Measurements from ENCODE around the gene PDZRN3. TPM values are rescaled to one million over a fixed set of nuclear protein-coding genes. Genes with fewer than 3 reads are reported as not detected.

The PDZRN3 gene
- total RNA-seq, 1 experiment from 2014 or later = 5.9 TPM

DNA sequence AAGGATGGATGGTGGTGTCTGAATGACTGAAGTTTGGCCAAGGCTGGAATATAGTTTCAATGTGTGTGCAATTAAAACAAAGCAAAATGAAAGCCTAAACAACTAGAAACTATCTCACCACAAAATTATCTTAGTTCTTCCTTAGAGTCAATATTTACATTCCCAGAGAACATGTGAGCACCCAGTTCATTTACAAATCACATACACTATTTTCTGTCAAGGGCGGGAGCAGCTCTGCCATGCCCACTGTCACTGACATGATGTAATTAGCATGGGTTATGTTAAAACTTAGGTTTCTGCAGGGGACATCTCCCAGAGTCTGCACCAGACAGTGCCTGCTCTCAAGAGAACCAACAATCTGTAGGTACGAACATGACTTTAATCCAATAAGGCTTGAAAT, 65.0 kb downstream of the PDZRN3 start:
- Histone ChIP-seq H3K56ac (ENCODE audit: insufficient read length, low read depth, low read length) (no peak overlapping the region), H2BK15ac (ENCODE audit: low read depth, low read length) (no peak overlapping the region), H3K27me3 (ENCODE audit: insufficient read depth, low read length) (peaks cover 10% of the 10 kb centered on the region; the same call in 1 of the 2 replicates), H3K4ac (ENCODE audit: low read depth, low read length) (no peak overlapping the region), H4K8ac (replicated peaks; ENCODE audit: insufficient read length, low read depth, low read length) (no peak overlapping the region), H3K4me2 (ENCODE audit: insufficient read depth, insufficient read length, low read length) (no peak overlapping the region), H3K27ac (ENCODE audit: insufficient read length, low read depth, low read length) (no peak overlapping the region), H3T11ph (ENCODE audit: low read length) (no peak overlapping the region), H3K4me1 (ENCODE audit: insufficient read depth, low read length) (peaks cover 10% of the 10 kb centered on the region), H3K9ac (ENCODE audit: extremely low read depth, insufficient read length, low read length) (no peak overlapping the region), H2BK20ac (ENCODE audit: low read depth, low read length, poor library complexity, severe bottlenecking) (no peak overlapping the region), H3K79me2 (ENCODE audit: insufficient read depth, low read length) (no peaks in the 10 kb centered on the region), H2BK120ac (ENCODE audit: low read depth, low read length, poor library complexity, severe bottlenecking) (no peak overlapping the region), H2BK12ac (ENCODE audit: insufficient read length, low read depth, low read length) (no peak overlapping the region), H2AFZ (ENCODE audit: low read length) (no peak overlapping the region), H2BK5ac (ENCODE audit: insufficient read length, low read length) (no peak overlapping the region), H4K20me1 (ENCODE audit: control insufficient read depth, insufficient read depth, insufficient read length) (no peaks in the 10 kb centered on the region), H4K91ac (ENCODE audit: insufficient read length, low read depth, low read length) (no peak overlapping the region), H4K5ac (ENCODE audit: insufficient read length, low read depth, low read length) (no peak overlapping the region), H3K18ac (ENCODE audit: insufficient read length, low read depth, low read length) (no peak overlapping the region), H3K79me1 (ENCODE audit: insufficient read depth, low read depth, low read length, poor library complexity, severe bottlenecking) (no peaks in the 10 kb centered on the region), H3K23ac (ENCODE audit: insufficient read length, low read depth, low read length) (no peak overlapping the region), H3K9me3 (ENCODE audit: control insufficient read depth, low read depth, low read length) (no peaks in the 10 kb centered on the region), H3K23me2 (ENCODE audit: insufficient read length, low read depth, low read length, poor library complexity, severe bottlenecking) (no peaks in the 10 kb centered on the region), H3K14ac (ENCODE audit: insufficient read depth, low read length) (no peak overlapping the region), H2AK5ac (ENCODE audit: insufficient read length, low read length) (no peak overlapping the region)
- no CpG with 5 or more reads among the region's 2 CpGs for WGBS (ENCODE audit: extremely low coverage, insufficient read length, low lambda C conversion rate)
- Mint-ChIP-seq H3K27me3 (ENCODE audit: low read depth) (peaks cover 60% of the 10 kb centered on the region), H3K36me3 (ENCODE audit: insufficient read depth in 1 of 3, low read depth in 3 of 3) (no peaks in the 10 kb centered on the region), H3K4me1 (peaks cover 39 to 47% of the 10 kb centered on the region in 2 experiments), H3K4me3 (no peak overlapping the region), H3K27ac (no peak overlapping the region), H3K9me3 (no peaks in the 10 kb centered on the region)
- no peak for DNase-seq
- TF ChIP-seq, protein P1, sequence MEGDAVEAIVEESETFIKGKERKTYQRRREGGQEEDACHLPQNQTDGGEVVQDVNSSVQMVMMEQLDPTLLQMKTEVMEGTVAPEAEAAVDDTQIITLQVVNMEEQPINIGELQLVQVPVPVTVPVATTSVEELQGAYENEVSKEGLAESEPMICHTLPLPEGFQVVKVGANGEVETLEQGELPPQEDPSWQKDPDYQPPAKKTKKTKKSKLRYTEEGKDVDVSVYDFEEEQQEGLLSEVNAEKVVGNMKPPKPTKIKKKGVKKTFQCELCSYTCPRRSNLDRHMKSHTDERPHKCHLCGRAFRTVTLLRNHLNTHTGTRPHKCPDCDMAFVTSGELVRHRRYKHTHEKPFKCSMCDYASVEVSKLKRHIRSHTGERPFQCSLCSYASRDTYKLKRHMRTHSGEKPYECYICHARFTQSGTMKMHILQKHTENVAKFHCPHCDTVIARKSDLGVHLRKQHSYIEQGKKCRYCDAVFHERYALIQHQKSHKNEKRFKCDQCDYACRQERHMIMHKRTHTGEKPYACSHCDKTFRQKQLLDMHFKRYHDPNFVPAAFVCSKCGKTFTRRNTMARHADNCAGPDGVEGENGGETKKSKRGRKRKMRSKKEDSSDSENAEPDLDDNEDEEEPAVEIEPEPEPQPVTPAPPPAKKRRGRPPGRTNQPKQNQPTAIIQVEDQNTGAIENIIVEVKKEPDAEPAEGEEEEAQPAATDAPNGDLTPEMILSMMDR (conservative IDR thresholded peaks at IDR 0.05) = no peak

Measured in H9 (cell line).